ENCODE data around the gene ADAMTS7. TPM values are rescaled to one million over a fixed set of nuclear protein-coding genes. Genes with fewer than 3 reads are reported as not detected.

Gene ADAMTS7, protein sequence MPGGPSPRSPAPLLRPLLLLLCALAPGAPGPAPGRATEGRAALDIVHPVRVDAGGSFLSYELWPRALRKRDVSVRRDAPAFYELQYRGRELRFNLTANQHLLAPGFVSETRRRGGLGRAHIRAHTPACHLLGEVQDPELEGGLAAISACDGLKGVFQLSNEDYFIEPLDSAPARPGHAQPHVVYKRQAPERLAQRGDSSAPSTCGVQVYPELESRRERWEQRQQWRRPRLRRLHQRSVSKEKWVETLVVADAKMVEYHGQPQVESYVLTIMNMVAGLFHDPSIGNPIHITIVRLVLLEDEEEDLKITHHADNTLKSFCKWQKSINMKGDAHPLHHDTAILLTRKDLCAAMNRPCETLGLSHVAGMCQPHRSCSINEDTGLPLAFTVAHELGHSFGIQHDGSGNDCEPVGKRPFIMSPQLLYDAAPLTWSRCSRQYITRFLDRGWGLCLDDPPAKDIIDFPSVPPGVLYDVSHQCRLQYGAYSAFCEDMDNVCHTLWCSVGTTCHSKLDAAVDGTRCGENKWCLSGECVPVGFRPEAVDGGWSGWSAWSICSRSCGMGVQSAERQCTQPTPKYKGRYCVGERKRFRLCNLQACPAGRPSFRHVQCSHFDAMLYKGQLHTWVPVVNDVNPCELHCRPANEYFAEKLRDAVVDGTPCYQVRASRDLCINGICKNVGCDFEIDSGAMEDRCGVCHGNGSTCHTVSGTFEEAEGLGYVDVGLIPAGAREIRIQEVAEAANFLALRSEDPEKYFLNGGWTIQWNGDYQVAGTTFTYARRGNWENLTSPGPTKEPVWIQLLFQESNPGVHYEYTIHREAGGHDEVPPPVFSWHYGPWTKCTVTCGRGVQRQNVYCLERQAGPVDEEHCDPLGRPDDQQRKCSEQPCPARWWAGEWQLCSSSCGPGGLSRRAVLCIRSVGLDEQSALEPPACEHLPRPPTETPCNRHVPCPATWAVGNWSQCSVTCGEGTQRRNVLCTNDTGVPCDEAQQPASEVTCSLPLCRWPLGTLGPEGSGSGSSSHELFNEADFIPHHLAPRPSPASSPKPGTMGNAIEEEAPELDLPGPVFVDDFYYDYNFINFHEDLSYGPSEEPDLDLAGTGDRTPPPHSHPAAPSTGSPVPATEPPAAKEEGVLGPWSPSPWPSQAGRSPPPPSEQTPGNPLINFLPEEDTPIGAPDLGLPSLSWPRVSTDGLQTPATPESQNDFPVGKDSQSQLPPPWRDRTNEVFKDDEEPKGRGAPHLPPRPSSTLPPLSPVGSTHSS (N-terminal part only)
- 4.5 to 10.6 TPM (median 8.4 TPM) in 5 replicates for total RNA-seq (2022; extraction: Qiagen RNA extraction)

DNA sequence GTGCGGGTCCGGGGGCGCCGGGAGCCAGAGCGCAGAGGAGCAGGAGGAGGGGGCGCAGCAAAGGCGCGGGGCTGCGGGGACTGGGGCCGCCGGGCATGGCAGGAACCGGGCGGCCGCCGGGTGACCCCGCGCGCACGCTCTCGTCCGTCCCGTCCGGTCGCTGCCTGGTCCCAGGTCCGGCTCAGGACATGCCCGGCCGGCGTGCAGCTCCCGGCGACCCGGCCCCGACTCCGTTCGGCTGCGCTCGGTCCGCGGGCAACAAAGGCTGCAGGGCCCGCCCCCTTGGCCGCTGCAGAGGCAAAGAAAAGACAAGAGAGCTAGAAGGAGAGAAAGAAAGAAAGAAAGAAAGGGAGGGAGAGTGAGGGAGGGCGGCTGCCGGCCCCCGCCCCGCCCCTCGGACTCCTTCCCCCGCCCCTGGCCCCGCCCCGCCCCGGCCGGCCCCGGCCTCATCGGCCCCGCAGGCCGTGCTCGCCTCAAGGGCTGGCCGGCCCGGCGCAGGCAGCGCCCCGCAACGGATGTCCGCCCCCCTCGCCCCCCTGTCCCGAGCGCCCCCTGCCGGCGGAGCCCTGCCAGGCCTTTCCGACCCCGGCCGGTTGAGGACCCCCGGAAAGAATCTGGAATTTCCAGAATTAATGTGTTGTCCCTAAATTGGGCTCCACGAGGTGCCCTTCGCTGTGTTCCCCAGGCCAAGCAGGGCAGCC, at the start of gene ADAMTS7:
TSS of gene ADAMTS7 (minus strand) at position 341 of the 701 bp plus-strand sequence. CDS start at position 97, 244 bp downstream.

Other genes with a start within 250 kb of the ADAMTS7 start
- 29.9 to 31.5 TPM (median 30.8 TPM) in 5 replicates for gene CHRNA5, start 245.9 kb downstream of the ADAMTS7 start, total RNA-seq (2022; extraction: Qiagen RNA extraction)
- 0.18 to 1.1 TPM (median 0.45 TPM) in 5 replicates for gene CHRNA3, start 190.5 kb downstream of the ADAMTS7 start, total RNA-seq (2022; extraction: Qiagen RNA extraction)
- 0.96 to 1.3 TPM (median 1.0 TPM) in 5 replicates for gene CHRNB4, start 170.3 kb downstream of the ADAMTS7 start, total RNA-seq (2022; extraction: Qiagen RNA extraction)
- gene MORF4L1, start 61.4 kb upstream of the ADAMTS7 start, total RNA-seq (2022; extraction: Qiagen RNA extraction) = 458 to 654 TPM (median 496 TPM) in 5 replicates
- 43.9 to 47.1 TPM (median 45.9 TPM) in 5 replicates for gene CTSH, start 133.6 kb upstream of the ADAMTS7 start, total RNA-seq (2022; extraction: Qiagen RNA extraction)